K562 (cell line): Measurements from ENCODE around the gene CIB1. TPM values are rescaled to one million over a fixed set of nuclear protein-coding genes. Genes with fewer than 3 reads are reported as not detected.

Experiments
- ASH1L ChIP-seq: fragments of 450-650 bp; IDR thresholded peaks from 2 replicates; pipeline ENCODE4 v1.6.1; 2018; ENCODE audit warnings: borderline replicate concordance, mild to moderate bottlenecking, low read depth; ENCODE audit not compliant: partially characterized antibody
- BRCA1 ChIP-seq, 2 experiments: fragments of 450-650 bp in 1 of 2; sonication (generic) in 1 of 2; formaldehyde crosslinking in 1 of 2; IDR thresholded peaks; 2 replicates each; pipeline versions ENCODE4 v1.5.0 to v1.6.1; 2017 to 2020; ENCODE audit warnings: mild to moderate bottlenecking in 1 of 2, missing genetic modification reagents in 1 of 2
- CBX2 ChIP-seq: fragments of 200-600 bp; sonication (generic); IDR thresholded peaks from one replicate; pipeline ENCODE4 v1.6.1; 2012; ENCODE audit warnings: mild to moderate bottlenecking, low read length, inconsistent platforms; ENCODE audit not compliant: insufficient read depth, poor library complexity, severe bottlenecking
- EP300 ChIP-seq: IDR thresholded peaks from 2 replicates; pipeline ENCODE4 v1.6.1; 2012; ENCODE audit warnings: low read length, improper control_type of control experiment
- ESRRA ChIP-seq: fragments of 450-650 bp; IDR thresholded peaks from 2 replicates; pipeline ENCODE4 v1.6.1; 2014; ENCODE audit warnings: low read depth, mild to moderate bottlenecking, moderate library complexity, borderline replicate concordance
- ETV6 ChIP-seq, 3 experiments: fragments of 150-350 bp in 1 of 3; sonication (generic) in 1 of 3; formaldehyde crosslinking in 1 of 3; IDR thresholded peaks; 2 replicates each; pipeline versions ENCODE4 v1.6.1 to v1.8.0; 2014 to 2022; ENCODE audit warnings: borderline replicate concordance in 2 of 3, low read depth in 2 of 3, antibody characterized with exemption in 1 of 3, low read length in 1 of 3, mild to moderate bottlenecking in 1 of 3, missing genetic modification reagents in 1 of 3
- EWSR1 ChIP-seq: fragments of 450-650 bp; IDR thresholded peaks from 2 replicates; pipeline ENCODE4 v1.6.1; 2018; ENCODE audit warnings: borderline replicate concordance, mild to moderate bottlenecking, low read depth, moderate library complexity; ENCODE audit not compliant: partially characterized antibody
- HMGN3 ChIP-seq: IDR thresholded peaks from 2 replicates; pipeline ENCODE4 v1.6.1; 2011; ENCODE audit warnings: borderline replicate concordance, low read depth, mild to moderate bottlenecking, mixed read lengths, low read length; ENCODE audit not compliant: insufficient read length; ENCODE audit errors: extremely low read depth
- IRF2 ChIP-seq: sonication (generic); formaldehyde crosslinking; IDR thresholded peaks from 2 replicates; pipeline ENCODE4 v1.8.1; 2022; ENCODE audit warnings: mild to moderate bottlenecking, missing genetic modification reagents
- KLF6 ChIP-seq: fragments of 250-450 bp; sonication (Bioruptor Pico); IDR thresholded peaks from 2 replicates; pipeline ENCODE4 v1.4.0; 2020; ENCODE audit warnings: mild to moderate bottlenecking, moderate library complexity, borderline replicate concordance
- NFIX ChIP-seq: fragments of 250-450 bp; sonication (Bioruptor Pico); IDR thresholded peaks from 2 replicates; pipeline ENCODE4 v1.4.0; 2020; ENCODE audit warnings: low read depth, mild to moderate bottlenecking, moderate library complexity
- NFYB ChIP-seq: IDR thresholded peaks from 2 replicates; pipeline ENCODE4 v1.6.1; 2011; ENCODE audit warnings: mild to moderate bottlenecking, moderate library complexity; ENCODE audit not compliant: insufficient read length; ENCODE audit errors: extremely low read depth
- RBM39 ChIP-seq: fragments of 200-400 bp; formaldehyde crosslinking; optimal IDR thresholded peaks from 2 replicates; pipeline ENCODE3; 2018; ENCODE audit warnings: low read depth, low read length
- RNF2 ChIP-seq: sonication (generic); IDR thresholded peaks from 2 replicates; pipeline ENCODE4 v1.6.1; 2016
- RUNX1 ChIP-seq: sonication (generic); IDR thresholded peaks from 2 replicates; pipeline ENCODE4 v1.6.1; 2016; ENCODE audit warnings: antibody characterized with exemption, low read depth
- SMARCA5 ChIP-seq: fragments of 450-650 bp; IDR thresholded peaks from 2 replicates; pipeline ENCODE4 v1.6.1; 2016
- SNRNP70 ChIP-seq: fragments of 200-400 bp; formaldehyde crosslinking; optimal IDR thresholded peaks from 2 replicates; pipeline ENCODE3; 2017; ENCODE audit warnings: low read depth, low read length
- ZNF146 ChIP-seq: IDR thresholded peaks from one replicate; pipeline ENCODE4 v1.6.1; 2018; ENCODE audit warnings: missing compliant biosample characterization; ENCODE audit not compliant: unreplicated experiment
- ZNF644 ChIP-seq: fragments of 200-800 bp; sonication (Bioruptor generic); IDR thresholded peaks from 2 replicates; pipeline ENCODE4 v1.6.1; 2016; ENCODE audit warnings: low read depth, missing genetic modification characterization, missing compliant biosample characterization
- polyA plus RNA-seq, 8 experiments: library from polyadenylated mRNA; depleted of rRNA in 4 of 8; stranded (reverse) in 5 of 8; unstranded in 3 of 8; fragments of >200 nt; fragmentation: Nextera tagmentation in 2 of 8; fragmentation: Illumina TruSeq in 1 of 8; extraction: Ambion mirVana in 2 of 8; extraction: Trizol in 1 of 8; gene quantifications; 2 replicates each; pipeline versions ENCODE4 v1.2.1 to v1.2.3, GENCODE V29; 2011 to 2014; ENCODE audit warnings: inconsistent platforms in 1 of 8, missing spikeins in 1 of 8
- total RNA-seq, 7 experiments: library from RNA; depleted of rRNA in 6 of 7; stranded (reverse); fragments of >200 nt in 6 of 7; fragmentation: Illumina TruSeq in 2 of 7; extraction: Trizol in 2 of 7; gene quantifications; 2 replicates each; pipeline versions ENCODE4 v1.2.1 to v1.2.3, GENCODE V29; 2011 to 2021; ENCODE audit warnings: low replicate concordance in 1 of 7
- TF ChIP-seq, protein P1 (sequence below), 2 experiments: fragments of 250-450 bp in 1 of 2; fragments of 450-650 bp in 1 of 2; sonication (Bioruptor Pico) in 1 of 2; IDR thresholded peaks; 2 replicates each; pipeline versions ENCODE4 v1.6.1 to v1.8.0; 2016 to 2021; ENCODE audit warnings: mild to moderate bottlenecking in 2 of 2, moderate library complexity in 2 of 2, missing compliant biosample characterization in 1 of 2, missing genetic modification characterization in 1 of 2
- TF ChIP-seq, protein P2 (sequence below): fragments of 450-650 bp; IDR thresholded peaks from 2 replicates; pipeline ENCODE4 v1.7.1; 2018; ENCODE audit warnings: mild to moderate bottlenecking, low read depth; ENCODE audit not compliant: partially characterized antibody
- TF ChIP-seq, protein P3 (sequence below): sonication (generic); formaldehyde crosslinking; IDR thresholded peaks from 2 replicates; pipeline ENCODE4 v1.9.0; 2022; ENCODE audit warnings: mild to moderate bottlenecking, missing genetic modification reagents

The CIB1 gene
- total and polyA plus RNA-seq, 9 of the 15 experiments (the other 6 are each of a cell fraction or from before 2014, with no cell fraction given): 14.9 to 136 (median 64.5) TPM

DNA sequence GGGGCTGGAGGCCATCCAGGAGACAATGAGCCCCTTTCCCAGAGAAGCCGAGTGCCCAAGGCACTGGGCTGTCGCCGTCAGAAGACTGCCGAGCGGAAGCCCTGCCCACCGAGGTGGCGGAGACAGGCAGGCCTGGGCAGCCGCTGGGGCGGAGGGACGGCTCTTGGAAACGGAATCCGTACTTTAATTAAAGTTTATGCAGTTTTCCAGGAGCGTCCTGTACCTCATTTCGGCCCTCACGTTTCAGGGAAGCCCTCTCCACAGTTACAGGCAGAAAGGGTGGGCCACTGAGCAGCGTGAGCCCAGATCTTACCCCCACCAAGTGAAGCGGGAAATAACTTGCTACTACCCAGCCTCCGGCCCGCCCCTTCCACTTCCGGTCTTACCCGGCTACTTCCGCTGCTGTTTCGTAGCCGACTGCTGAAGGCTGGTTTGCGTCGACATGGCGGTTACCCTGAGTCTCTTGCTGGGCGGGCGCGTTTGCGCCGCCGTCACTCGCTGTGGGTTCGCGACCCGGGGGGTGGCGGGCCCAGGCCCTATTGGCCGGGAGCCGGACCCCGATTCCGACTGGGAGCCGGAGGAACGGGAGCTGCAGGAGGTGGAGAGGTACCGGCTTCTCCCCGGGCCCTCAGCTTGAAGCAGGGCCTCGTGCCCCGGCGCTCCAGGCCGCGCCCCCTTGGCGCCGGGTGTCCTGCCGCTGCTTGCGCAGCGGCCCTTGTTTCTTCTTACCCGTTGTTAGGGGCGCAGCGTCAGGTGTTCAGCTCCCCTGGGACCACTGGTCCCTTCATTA is 31.7 kb upstream of the CIB1 start, which contains the start of gene NGRN (continued):
- TF ChIP-seq, protein P1, sequence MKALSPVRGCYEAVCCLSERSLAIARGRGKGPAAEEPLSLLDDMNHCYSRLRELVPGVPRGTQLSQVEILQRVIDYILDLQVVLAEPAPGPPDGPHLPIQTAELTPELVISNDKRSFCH (CRISPR knock-in tag; IDR thresholded peaks at IDR 0.05): no peak
- TF ChIP-seq, protein P1 (tag; IDR thresholded peaks at IDR 0.05): peak; percentile 72; the same call in 1 of the 2 replicates
- TF ChIP-seq, protein P2, sequence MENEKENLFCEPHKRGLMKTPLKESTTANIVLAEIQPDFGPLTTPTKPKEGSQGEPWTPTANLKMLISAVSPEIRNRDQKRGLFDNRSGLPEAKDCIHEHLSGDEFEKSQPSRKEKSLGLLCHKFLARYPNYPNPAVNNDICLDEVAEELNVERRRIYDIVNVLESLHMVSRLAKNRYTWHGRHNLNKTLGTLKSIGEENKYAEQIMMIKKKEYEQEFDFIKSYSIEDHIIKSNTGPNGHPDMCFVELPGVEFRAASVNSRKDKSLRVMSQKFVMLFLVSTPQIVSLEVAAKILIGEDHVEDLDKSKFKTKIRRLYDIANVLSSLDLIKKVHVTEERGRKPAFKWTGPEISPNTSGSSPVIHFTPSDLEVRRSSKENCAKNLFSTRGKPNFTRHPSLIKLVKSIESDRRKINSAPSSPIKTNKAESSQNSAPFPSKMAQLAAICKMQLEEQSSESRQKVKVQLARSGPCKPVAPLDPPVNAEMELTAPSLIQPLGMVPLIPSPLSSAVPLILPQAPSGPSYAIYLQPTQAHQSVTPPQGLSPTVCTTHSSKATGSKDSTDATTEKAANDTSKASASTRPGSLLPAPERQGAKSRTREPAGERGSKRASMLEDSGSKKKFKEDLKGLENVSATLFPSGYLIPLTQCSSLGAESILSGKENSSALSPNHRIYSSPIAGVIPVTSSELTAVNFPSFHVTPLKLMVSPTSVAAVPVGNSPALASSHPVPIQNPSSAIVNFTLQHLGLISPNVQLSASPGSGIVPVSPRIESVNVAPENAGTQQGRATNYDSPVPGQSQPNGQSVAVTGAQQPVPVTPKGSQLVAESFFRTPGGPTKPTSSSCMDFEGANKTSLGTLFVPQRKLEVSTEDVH: peak; percentile 92
- TF ChIP-seq BRCA1 (IDR thresholded peaks at IDR 0.05) (no peak), BRCA1 (CRISPR knock-in tag; IDR thresholded peaks at IDR 0.05) (no peak), ZNF146 (CRISPR knock-in tag) (no peak), HMGN3 (no peak), EWSR1 (no peak), IRF2 (CRISPR knock-in tag) (no peak), ASH1L (no peak), ESRRA (no peak; the same call in none of the 2 replicates), ETV6 (IDR thresholded peaks at IDR 0.05; ENCODE audit: borderline replicate concordance in 1 of 2, low read depth in 2 of 2, low read length in 1 of 2) (peak; percentile 81 to 84; a peak in 3 of 4 replicates), ETV6 (CRISPR knock-in tag; IDR thresholded peaks at IDR 0.05; ENCODE audit: borderline replicate concordance) (no peak), NFIX (CRISPR knock-in tag) (no peak), KLF6 (CRISPR knock-in tag) (no peak), NFYB (no peak), RUNX1 (no peak), SNRNP70 (no peak), CBX2 (no peak), RBM39 (no peak), ZNF644 (tag) (peak; percentile 62), SMARCA5 (no peak), RNF2 (peak; percentile 54), EP300 (no peak)
- TF ChIP-seq, protein P3, sequence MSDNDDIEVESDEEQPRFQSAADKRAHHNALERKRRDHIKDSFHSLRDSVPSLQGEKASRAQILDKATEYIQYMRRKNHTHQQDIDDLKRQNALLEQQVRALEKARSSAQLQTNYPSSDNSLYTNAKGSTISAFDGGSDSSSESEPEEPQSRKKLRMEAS (CRISPR knock-in tag): peak; percentile 90
